ENCODE results near the gene CDC7. TPM values are rescaled to one million over a fixed set of nuclear protein-coding genes. Genes with fewer than 3 reads are reported as not detected.
"Not testable (repeated sequence)": the region's sequence is repeated elsewhere in the genome, so short reads cannot be mapped to it uniquely, and the experiment has no call there.

CDC7 gene
- polyA plus RNA-seq (2012; ENCODE audit: insufficient read depth, insufficient read length), result 47.6 TPM

DNA sequence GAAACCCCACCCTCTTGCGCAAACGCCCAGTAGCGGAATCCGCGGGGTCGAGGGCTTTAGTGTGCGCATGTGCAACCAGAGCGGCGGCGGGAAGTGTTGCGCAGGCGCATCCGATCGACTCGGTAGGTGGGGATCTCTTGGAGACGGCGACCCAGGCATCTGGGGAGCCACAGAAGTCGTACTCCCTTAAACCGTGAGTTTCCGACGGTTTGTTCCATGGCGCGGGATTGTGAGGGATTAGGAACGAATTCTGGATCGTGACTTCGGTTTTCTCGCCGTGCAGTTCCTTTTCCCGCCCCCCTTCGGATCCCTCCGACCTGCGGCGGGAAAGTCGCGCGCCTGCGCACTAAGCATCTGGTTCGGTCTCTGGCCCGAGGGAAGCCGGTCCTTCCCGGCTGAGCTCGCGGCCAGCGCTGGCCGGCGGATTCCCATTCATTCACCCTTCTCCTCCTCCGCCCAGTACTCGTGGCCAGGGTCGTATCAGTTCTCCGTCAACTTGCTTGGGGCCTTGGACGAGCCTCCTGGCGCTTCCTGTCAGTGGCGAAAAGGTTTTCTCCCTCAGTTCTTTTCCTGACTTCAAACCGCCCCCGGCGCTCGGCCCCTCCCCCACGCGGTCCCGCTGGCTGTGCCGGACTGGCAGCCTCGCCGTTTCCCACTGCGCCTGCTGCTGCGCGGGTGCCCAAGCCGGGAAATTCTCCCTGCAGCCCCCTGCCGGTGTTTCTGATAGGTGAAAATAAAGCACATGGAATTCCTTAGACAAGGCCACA lies at the start of gene CDC7:
Gene CDC7, plus strand, starts transcription at position 96 of the 767 bp plus-strand sequence. CDS start 866 bp downstream, outside the sequence.
- H3K4me3 ChIP-seq (ENCODE audit: low read length), result peak within 1 kb of the TSS; percentile 71

DNA sequence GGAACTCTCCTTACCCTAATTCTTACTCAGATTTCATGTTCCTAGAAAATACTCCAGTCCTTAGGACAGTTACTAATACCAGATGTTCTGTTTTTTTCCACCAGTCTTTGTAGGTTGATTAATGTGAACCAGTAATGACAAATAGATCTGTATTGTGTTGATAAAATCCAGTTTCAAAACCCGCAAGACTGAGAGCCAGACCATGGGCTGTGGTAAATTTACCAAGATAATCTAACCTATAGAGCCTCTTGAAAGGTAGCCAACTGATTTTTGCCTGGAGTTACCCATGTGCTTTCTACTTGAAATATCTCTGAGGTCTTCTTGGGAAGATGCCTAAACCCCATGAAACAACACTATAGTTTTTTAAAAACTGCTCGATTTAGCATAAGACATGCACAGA lies 46.5 kb upstream of the CDC7 start:
- DNase-seq (ENCODE audit: low read depth, low spot score), result no peak
- H3K4me3 ChIP-seq (ENCODE audit: low read length), result no peak overlapping the region

More for the DNA sequence above, at the start of gene CDC7:
- peak; percentile 89 for DNase-seq (ENCODE audit: low read depth, low spot score)

DNA sequence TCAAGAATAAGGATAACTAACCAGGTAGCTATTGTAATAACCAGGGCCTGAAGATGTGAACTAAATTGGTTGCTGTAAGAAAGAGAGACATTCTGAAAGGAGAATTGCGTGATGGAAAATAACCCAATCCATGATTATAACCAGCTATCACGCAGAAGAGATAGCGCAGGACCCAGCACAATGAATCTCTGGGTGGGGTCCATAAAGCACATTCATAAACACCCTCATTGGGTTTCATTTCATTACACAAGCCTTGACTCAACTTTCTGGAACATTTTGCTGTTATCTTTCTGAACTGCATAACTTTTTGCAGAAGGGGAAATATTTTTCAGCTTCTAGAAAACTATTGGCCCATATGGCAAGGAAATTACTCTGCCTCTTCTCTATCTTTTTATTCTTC lies 45.3 kb upstream of the CDC7 start:
- H3K4me3 ChIP-seq (ENCODE audit: low read length), result no peak overlapping the region
- no peak for DNase-seq (ENCODE audit: low read depth, low spot score)

DNA sequence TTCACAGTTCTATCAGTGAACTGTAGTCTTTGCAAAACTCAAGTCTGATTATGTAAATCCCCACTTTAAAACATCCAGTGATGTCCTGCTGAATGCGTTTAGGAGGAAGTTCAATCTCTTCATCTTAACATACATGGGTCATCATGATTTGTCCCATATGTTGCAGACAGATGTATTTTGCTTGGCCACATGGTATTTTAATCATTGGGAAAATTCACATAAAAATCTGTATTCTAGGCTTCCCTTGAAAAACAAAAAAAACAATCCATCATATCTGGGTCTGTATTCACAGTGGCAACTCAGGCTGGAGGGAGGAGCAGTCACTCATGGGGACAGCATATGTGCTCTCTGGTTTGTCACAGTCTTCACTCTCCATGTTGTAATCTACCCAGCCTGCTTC lies 44.8 kb upstream of the CDC7 start:
- no peak for DNase-seq (ENCODE audit: low read depth, low spot score)
- no peak overlapping the region for H3K4me3 ChIP-seq (ENCODE audit: low read length)

DNA sequence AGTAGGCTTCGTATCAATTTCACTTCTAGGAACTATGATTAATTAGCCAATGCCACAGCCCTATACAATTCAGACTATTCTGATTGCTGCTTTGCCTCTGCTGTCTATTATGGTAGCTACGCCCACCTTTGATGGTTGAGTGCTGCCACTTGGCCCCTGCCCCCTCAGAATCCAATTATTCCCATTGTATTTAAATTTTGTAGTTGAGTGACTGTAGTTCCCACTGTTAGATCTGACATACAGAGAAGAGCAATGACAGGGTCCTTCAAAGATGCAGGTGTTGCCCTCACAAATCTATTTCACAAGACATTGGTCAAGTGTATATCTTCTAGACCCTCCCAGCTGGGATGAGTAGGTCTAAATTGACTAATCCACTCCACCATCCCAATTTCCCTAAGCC lies 35.3 kb upstream of the CDC7 start:
- H3K4me3 ChIP-seq (ENCODE audit: low read length); DNase-seq (ENCODE audit: low read depth, low spot score): not testable (repeated sequence)

DNA sequence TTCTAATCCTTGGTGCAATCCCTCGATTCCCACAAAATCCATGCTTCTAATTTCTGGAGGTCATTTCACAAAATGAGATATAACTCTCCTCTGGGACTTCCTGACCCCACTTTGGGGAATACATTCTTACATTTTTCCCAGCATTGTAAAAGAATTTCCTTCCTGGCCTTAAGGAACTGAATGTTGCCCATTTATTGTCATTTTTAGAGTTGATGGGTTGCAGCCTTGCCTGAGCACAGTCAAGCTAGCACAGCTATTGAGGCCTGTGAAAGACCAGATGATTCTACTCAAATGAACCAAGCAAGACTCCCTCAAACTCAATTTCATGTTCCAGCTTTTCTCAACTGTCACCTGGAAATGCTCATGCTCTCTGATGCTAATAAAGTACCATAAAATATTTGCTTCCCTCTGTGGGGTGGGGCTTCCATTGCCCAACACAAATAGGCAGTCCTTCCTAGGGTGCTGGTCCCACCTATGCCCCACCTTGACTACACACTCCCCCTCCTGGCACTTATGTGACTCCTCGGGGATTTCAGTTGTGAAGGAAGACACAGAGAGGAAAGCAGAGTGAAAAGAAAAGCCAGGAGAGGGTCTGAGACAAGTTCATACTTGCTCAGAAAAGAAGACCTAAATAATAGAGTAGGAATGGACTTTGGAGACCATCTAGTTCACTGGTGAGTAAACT lies 24.0 kb upstream of the CDC7 start:
- H3K4me3 ChIP-seq (ENCODE audit: low read length), result no peak overlapping the region
- DNase-seq (ENCODE audit: low read depth, low spot score), result no peak

DNA sequence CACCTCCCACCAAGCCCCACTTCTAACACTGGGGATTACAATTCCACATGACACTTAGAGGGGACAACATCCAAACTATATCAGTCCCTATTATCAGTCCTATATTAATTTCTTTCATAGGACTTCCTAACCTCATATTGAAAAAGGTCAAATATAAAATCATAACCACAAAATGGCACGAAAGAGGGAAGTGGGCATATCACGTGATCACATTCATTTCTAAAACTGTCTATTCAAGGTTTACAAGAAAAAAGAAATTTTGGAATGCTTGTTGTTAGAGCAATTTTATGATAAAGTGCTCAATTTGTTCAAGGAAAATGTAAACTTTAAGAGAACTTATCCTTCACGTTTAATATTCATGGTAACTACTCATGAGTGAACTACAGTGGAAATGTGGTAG lies 13.2 kb upstream of the CDC7 start:
- no peak for DNase-seq (ENCODE audit: low read depth, low spot score)
- no peak overlapping the region for H3K4me3 ChIP-seq (ENCODE audit: low read length)

DNA sequence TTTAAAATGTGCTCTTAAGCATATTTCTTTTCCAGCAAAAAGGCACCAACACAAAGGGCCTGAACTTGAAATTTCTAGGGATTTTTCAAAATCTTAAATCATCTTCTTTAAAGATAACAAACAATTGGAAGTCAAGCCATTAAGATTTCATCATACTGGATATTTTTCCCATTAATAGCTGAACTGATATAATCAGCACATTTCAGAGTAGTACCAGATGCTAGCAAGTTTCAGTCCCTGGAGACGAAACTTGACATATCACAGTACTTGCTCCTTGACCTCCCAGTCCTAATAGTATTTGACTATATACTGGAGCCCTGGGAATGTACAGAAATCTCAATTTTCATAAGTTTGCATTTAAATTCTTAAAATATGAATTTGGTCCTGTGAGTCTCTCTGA lies 10.2 kb upstream of the CDC7 start:
- no peak for DNase-seq (ENCODE audit: low read depth, low spot score)
- no peak overlapping the region for H3K4me3 ChIP-seq (ENCODE audit: low read length)

DNA sequence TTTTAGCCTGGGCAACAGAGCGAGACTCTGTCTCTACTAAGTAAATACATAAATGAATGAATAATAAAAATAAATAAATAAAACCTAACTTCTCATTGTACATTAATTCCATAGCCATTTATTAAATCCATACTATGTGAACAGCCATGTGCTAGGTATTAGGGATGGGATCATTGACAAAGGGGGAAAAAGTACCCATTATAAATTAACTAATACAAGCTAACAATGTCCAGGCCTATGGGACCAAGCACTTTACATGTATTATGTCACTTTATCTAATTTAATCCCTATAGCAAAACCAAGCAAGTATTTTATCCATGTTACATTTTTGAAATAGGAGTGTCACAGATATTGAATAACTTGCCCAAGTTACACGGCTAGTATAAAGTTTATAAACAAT lies 2.6 kb upstream of the CDC7 start:
- no peak for DNase-seq (ENCODE audit: low read depth, low spot score)
- no peak overlapping the region for H3K4me3 ChIP-seq (ENCODE audit: low read length)

DNA sequence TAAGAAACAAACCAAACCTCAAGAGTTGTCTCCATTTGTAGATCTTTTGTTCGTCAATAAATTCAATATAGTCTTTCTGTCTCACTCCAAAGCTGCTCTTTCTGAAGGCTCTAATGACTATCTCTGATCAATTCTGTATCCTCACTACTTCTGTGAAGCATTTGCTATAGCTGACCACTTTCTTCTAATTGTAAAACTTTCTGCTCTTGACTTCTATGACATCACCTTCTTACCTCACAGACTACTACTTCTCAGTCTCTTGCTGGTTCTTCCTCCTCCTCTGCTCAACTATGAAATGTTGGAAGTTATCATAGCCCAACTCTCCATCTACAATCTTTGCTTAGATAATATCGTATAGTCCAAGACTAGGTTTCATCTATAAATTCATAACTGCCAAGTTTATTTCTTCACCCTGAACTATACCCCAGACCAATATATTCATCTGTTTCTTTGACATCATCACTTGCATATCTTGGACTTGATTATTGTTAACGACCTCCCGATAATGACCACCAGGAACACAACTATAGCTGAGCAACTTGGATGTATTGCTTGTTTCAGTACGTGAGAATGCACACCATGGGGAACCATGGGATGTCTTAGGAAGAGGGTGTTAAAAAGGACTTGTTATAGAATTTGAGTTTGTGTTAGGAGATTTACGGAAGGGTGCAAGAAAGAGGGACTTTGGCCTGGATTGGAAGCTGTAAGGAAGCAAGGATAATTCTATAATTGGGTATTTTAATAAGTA lies 2.0 kb upstream of the CDC7 start:
- no peak overlapping the region for H3K4me3 ChIP-seq (ENCODE audit: low read length)
- DNase-seq (ENCODE audit: low read depth, low spot score), result no peak

DNA sequence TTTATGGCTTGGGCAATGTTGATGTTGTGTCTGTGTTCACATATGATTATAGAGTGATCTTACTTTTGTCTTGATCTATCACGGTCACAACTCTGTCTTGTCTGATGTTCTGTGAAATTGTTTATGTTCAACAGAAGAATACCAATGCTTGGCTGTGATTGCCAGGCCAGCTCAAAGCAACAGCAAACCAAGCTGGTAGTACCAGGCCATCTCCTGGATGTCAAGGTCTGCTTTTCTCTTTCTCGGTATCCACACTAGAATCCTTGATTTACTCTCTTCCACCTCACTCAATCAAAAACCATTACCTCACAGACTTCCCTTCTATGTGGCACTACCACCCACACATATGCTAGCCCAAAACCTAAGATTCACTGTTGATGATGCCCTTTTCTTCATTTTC lies 1.3 kb upstream of the CDC7 start:
- DNase-seq (ENCODE audit: low read depth, low spot score), result no peak
- H3K4me3 ChIP-seq (ENCODE audit: low read length), result no peak overlapping the region

DNA sequence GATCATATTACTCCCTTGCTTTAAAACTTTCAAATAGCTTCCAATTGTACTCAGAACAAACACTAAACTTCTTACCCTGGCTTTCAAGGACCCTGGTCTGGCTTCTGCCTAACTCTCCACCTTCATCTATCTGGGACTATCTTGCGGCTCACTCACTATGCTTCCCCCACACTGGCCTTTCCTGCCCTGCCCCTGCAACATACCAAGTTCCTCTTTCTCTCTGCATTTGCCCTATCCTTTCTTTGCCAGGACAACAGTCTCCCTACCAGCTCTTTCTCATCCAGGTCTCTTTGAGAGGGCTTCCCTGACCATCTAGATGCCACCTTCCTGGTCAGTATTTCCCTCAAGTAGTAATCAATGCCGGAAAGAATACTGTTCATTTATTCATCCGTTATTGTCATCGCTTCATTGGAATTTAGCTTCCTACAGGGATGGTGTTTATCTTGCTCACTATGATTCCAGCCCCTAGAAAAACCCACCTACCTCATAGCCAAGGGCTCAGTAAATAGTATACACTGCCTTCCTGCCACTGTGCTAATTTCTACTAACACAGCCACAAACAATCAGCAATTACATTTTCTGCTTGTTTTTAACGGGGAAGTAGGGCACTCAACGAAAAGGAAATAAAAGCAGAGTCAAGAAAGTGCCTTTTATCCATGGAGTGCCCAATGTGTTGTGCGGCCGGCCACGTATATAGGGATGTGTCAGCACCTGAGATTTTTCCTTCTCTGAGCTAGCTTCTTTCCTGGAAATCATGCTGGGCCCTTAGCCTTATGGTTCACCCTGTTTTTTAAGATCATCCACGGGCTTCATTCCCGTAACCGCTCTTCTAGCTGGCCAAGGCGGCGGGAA lies 521 bp upstream of the CDC7 start:
- DNase-seq (ENCODE audit: low read depth, low spot score), result no peak
- H3K4me3 ChIP-seq (ENCODE audit: low read length), result peak overlapping the region; percentile 71

DNA sequence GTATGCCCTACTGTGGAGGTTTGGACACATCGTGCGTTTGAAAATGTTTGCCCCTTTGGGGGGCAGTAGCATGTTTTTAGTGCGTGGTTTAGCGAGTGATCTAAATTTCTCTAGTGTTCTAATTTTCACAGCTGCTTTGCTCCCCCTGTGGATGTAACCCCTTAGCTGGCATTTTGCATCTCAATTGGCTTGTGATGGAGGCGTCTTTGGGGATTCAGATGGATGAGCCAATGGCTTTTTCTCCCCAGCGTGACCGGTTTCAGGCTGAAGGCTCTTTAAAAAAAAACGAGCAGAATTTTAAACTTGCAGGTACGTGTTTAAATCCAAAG lies 836 bp downstream of the CDC7 start:
- DNase-seq (ENCODE audit: low read depth, low spot score), result no peak
- H3K4me3 ChIP-seq (ENCODE audit: low read length), result peak overlapping the region; percentile 71

DNA sequence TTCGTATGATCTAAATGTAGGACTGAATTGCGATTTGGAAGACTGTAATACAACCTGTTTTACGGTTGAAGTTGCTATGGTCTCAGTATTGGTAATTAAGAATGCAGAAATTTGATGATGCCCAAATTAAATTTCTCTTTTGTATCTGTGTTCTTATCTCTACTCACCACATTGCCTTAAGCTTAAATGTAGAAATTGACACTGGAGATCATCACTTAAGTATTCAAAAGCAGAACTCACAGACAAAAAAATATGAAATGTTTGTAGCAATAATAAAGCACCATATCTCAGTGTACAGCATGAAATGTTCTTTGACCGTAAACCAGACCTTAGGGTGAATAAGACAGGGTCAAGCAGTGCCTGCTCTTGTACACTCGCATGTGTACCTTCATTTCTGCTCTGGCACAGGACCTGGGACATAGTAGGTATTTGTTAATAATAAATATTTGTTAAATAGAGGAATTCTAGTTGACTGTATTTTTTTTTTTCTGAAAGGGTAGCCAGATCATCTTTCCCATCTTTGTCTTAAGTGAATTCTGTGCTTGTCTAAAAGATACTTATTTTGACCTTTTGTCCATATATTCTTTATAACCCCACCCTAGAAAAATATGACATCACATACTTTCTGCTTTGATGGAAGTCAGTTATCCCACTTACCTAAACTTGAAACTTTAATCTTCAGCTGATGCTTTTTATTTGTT lies 1.5 kb downstream of the CDC7 start:
- peak overlapping the region; percentile 71 for H3K4me3 ChIP-seq (ENCODE audit: low read length)
- no peak for DNase-seq (ENCODE audit: low read depth, low spot score)

DNA sequence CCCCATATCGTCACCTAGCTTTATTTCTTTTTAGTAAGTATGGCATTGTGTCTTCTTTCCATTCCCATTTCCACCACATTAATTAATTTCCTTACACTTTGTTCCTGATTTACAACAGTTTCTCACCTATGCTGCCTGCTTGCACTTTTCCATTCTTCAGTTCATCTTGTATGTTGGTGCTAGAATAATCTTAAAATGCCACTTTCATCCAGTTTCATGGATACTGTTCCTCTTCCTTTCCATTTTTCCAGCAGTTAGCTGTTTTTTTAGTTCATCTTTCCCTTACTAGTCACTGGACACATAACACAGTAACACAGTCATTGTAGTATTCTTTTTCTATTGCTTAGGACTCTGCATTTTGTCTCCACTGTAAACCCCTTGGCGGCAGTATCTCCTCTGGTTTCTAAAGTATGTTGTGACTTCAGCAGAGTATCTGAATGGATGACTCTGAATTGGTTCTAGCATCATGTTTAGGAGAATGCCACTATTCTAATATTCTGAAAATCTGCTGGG lies 2.1 kb downstream of the CDC7 start:
- DNase-seq (ENCODE audit: low read depth, low spot score), result no peak
- H3K4me3 ChIP-seq (ENCODE audit: low read length), result no peak overlapping the region

DNA sequence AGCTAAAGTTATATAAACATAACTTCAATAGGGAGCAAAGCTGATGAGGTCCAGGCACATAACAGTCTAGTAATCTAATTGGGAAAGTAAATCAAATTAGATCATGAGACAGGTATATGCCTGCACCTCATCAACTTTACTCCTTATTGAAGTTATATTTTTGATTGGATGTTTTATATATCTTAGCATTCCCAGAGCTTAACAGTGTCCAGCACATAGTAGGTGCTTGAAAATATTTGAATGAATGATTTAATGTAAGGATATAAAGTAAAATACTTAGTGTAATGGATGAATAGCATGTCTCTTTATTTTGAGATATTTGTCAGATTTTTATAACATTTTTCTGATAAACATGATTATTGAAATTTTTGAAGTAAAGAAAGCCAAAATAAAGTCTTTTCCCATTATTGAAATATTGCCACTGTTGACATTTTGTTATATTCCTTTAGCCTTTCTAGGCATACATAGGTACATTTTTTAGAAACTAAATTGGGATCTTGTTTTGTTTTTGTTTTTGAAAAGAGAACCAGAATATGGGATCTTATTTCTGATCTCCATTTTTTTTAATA lies 2.8 kb downstream of the CDC7 start:
- DNase-seq (ENCODE audit: low read depth, low spot score), result no peak
- no peak overlapping the region for H3K4me3 ChIP-seq (ENCODE audit: low read length)

DNA sequence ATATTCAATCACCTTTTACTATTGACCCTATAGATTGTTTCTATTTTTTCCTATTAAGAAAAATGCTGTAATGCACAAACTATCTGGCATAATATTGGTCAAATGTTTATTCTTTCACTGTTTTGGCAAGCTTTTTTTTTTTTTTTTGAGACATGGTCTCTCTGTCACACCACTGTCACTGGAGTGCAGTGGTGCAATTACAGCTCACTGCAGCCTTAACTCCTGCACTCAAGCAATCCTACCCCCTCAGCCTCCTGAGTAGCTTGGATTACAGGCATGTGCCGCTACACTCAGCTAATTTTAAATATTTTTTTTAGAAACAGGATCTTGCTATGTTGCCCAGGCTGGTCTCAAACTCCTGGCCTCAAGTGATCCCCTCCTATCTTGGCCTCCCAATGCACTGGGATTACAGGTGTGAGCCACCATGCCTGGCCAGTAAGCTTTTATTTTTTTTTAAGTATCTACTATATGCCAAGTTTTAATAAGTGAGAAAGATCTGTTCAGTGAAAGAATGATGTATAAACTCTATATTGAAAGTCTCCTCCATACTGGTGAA lies 3.4 kb downstream of the CDC7 start:
- DNase-seq (ENCODE audit: low read depth, low spot score), result no peak
- no peak overlapping the region for H3K4me3 ChIP-seq (ENCODE audit: low read length)

DNA sequence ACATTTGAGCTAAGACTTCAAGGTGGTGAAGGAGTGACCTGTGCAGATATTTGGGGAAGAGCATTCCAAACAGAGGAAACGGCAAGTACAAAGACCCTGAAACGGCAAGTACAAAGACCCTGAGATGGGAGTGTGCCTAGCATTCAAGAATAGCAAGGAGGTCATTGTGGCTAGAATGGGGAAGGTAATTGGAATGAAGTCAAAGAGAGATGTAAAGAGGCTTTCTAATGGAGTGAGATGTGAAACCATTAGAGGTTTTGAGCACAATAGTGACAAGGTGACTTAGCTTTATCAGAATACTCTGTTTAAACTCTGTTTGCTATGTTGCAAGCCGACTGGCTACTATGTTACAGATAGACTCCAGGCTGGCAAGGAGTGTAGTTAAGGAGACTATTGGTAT lies 4.4 kb downstream of the CDC7 start:
- no peak overlapping the region for H3K4me3 ChIP-seq (ENCODE audit: low read length)
- DNase-seq (ENCODE audit: low read depth, low spot score), result no peak
